NCI-H2107 (cell line): ENCODE measurements around the gene HYAL1.
"Not testable (repeated sequence)": the region's sequence is repeated elsewhere in the genome, so short reads cannot be mapped to it uniquely, and the experiment has no call there.

Source experiments
- DNase-seq: peaks from one replicate; lab custom pipeline; 2025; lab: John Stamatoyannopoulos, UW

Gene HYAL1

GRCh38 chr3:50272911-50273688 is 30.3 kb downstream of the HYAL1 start:
- DNase-seq, result peak; percentile 66

DNA sequence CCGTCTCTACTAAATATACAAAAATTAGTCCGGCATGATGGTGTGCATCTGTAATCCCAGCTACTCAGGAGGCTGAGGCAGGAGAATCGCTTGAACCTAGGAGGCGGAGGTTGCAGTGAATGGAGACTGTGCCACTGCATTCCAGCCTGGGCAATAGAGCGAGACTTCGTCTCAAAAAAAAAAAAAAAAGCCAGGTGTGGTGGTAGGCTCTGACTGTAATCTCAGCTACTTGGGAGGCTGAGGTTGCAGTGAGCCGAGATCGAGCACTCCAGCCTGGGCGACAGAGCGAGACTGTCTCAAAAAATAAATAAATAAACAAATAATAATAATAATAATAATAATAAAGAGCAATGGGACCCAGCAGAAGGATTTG is 30.9 kb downstream of the HYAL1 start:
- not testable (repeated sequence) for DNase-seq

DNA sequence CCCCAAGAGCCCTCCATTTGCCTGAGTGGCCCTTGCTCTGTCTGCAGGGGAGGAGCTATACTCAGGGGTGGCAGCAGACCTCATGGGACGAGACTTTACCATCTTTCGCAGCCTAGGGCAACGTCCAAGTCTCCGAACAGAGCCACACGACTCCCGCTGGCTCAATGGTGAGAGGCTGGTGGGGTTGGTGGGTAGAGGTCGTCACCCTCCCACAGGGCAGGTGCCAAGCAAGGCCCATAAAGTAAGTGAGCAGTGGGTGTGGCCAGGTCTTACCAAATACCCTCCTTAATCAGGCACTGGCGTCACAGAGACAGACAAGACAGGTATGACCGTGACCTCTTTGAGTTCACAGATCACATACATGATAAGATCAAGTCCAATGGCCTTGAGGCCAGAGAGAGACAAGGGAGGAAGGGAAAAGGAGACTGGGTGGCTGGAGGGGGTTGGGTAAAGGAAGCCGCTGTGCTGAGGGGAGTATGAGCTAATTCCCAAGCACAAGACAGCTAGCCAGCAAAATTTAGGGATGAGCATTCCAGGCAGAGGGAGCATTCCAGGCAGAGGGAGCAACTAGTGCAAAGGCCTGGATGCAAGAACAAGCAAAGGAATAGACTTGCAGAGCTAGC is 31.9 kb downstream of the HYAL1 start:
- DNase-seq, result no peak

DNA sequence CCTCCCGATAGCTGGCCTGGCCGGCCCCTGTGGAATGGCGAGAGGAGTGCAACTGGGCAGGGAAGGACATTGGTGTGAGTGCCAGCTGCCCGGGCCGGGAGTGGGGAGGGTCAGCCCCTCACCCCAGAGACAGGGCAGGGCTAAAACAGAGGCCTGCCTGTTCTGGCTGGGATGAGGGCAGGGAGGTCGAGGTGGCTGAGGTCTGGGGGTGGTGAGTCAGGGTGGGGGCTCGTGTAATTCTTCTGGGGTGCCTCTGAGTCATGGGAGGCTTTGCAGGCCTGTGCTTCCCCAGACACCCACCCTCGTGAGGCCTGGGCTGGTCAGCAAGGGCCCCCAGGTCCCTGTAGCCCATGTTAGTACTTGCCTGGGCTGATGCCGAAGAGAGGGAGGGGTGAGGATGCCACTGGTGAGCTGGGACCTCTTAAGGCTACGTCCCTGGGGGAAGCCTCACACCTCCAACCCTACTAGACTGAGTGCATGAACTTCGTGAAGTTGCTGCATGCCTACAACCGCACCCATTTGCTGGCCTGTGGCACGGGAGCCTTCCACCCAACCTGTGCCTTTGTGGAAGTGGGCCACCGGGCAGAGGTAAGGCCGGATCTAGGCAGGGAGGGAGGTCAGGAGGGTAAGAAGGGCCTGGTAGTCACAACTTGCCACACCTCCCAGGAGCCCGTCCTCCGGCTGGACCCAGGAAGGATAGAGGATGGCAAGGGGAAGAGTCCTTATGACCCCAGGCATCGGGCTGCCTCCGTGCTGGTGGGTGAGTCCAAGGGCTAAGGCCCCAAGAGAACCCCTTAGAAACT is 32.8 kb downstream of the HYAL1 start:
- DNase-seq, result no peak

DNA sequence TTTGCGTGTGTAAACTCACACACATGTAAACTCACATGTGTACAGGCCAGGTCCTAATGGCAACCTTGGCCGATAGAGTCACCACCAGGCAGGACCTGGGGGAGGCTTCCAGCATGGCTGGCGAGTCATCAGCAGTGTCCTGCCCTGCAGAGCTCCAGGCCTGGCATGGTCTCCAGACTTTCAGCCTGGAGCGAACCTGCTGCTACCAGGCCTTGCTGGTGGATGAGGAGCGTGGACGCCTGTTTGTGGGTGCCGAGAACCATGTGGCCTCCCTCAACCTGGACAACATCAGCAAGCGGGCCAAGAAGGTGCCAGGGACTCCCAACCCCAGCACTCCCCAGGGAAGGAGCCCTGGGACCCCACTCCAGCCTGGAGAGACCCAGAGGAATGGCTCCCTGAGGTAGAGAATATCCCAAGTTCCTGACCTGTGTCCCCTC is 33.4 kb downstream of the HYAL1 start:
- DNase-seq, result no peak

GRCh38 chr3:50269460-50269859 is 33.9 kb downstream of the HYAL1 start:
- DNase-seq, result no peak

DNA sequence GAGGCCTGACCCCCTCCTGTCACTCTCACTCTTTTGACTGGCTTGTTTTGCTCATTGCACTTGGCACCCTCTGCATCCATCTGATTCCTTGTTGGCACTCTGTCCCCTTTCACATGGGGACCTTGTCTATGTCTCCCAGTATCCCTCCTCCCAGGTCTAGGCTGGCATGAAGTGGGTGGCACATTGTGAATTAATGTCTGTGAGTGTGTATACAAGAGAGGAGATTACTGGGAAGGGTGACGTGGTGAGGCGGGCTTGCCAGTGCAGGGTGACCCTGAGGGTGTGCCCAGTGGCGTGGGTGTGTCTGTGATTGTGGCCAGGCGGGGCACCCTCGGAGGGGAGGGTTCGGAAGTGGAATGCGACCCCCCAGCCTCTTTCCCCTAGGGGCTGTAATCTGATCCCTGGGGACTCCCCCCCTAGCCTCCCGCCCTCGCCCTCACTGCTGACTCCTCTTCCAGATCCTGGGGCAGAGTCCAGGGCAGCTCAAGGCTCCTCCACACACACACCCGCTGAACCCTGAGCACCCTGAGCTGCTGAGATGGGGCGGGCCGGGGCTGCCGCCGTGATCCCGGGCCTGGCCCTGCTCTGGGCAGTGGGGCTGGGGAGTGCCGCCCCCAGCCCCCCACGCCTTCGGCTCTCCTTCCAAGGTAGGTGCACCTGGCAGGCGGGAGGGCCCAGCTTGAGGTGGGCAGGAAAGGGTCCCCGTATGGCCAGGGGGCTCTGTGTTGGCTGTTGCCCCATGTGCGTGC is 34.5 kb downstream of the HYAL1 start, which contains the start of gene SEMA3B:
Gene SEMA3B, plus strand, starts transcription at position 445 of the 749 bp plus-strand sequence. Its CDS starts 94 bp downstream, at position 539.
- DNase-seq, result no peak

GRCh38 chr3:50268276-50268675 is 35.1 kb downstream of the HYAL1 start:
- DNase-seq, result no peak

GRCh38 chr3:50267280-50267913 is 36.0 kb downstream of the HYAL1 start:
- DNase-seq, result no peak

DNA sequence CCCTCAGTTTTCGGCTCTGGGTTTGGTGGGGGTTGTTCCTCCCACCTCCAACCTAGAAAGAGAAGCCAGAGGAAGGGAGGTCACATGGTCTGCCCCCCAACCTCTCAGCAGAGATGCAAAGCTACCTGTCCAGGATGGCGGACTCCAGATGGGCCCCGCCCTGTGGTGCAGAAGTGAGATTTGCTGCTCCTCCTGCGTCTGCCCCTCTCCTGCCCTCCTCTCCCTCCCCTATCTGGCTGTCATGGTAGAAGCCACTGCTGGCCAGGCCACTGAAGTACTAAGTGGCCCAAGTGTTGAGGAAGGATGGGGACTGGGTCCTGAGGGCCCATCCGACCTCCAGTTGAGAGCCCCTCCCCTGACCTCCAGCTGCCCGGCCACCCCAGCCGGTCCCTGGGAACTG is 36.5 kb downstream of the HYAL1 start:
- no peak for DNase-seq

- DNase-seq, result no peak
Observed at GRCh38 chr3:50266017-50266416, 37.4 kb downstream of the HYAL1 start.

GRCh38 chr3:50265571-50265970 is 37.8 kb downstream of the HYAL1 start:
- DNase-seq, result no peak

DNA sequence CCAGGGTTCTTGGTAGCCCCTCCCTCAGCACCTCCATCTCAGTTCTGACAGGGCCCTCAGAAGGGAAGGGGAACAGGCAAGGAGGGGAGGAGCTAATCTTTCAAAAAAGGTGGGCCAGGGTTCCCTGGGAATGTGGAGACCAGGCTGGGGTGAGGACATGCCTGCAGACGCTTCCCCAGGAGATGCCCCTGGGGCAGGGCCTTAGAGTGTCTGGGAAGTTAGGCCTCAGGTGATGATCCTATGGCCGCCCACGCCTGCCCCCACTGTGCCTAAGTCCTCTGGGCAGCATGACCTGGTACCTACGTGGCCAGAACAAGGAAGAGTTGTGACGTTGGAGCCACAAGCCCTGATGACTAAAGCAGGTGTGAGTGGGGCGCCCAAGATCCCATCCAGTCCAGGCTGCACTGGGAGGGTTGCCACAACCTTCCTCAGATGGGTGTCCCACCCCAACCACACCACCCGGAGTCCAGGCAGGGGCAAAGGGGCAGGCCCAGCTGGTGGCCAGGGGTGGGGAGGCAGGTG is 38.3 kb downstream of the HYAL1 start:
- no peak for DNase-seq

DNA sequence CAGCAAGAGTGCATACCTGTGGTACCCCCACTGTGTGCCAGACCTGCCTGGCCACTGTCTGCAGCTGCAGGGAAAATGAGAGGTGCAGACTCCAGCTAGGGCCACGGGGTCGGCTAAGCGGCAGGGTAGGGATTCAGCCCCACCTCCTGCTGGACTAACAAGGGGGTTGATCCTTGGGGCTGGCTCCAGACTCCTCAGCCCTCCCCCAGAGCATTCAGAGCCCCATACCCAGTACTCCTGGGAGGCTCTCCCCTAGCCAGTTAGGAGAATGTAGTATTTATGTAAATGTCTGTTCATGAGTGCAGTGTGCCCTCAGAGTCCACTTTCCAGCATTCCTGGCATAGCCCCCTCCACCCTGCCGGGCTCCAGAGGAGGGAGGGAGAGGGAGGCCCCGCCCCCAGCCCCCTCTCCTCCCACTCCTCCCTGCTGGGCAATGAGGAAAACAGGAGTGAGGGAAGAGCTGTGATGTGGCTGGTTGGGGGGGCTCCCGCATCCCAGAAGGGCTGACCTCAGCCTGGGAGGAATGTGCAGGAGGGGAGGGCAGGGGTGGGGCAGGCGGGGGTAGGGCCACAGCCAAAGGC is 38.9 kb downstream of the HYAL1 start:
- DNase-seq, result no peak

DNA sequence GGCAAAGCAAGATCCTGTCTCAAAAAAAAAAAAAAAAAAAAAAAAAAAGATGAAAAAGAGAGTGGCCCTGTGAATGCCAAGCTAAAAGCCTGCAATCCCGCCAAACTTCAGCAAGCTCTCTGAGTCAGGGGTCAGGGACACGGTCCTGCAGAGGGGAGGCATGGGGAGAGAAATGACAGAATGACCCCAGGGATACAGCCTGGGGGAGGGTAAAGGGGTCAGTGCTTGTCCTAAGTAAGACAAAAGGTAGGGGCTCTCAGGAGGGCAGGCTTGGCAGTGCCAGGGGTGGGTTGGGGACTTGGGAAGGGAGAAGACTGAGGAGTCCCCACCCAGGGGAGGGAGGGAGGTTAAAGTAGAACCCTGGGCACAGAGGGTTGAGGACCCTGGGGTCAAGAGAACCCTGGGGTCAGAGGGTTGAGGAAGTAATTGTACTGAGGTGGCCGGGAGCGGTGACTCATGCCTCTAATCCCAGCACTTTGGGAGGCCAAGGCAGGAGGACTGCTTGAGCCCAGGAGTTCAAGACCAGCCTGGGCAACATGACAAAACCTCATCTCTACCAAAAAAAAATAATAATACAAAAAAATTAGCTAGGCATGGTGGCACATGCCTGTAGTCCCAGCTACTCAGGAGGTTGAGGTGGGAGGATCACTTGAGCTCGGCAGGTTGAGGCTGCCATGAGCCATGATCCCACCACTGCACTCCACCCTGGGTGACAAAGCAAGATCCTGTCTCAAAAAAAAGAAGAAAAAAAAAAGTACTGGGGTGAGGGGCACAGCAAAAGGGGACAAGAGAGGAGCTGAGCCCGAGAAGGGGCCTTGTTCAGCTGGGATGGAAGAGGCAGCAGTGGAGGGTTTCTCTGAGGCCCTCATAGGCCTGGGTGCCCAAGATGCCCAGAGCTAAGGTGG is 39.6 kb downstream of the HYAL1 start:
- no peak for DNase-seq

GRCh38 chr3:50262778-50263177 is 40.6 kb downstream of the HYAL1 start:
- DNase-seq, result no peak

DNA sequence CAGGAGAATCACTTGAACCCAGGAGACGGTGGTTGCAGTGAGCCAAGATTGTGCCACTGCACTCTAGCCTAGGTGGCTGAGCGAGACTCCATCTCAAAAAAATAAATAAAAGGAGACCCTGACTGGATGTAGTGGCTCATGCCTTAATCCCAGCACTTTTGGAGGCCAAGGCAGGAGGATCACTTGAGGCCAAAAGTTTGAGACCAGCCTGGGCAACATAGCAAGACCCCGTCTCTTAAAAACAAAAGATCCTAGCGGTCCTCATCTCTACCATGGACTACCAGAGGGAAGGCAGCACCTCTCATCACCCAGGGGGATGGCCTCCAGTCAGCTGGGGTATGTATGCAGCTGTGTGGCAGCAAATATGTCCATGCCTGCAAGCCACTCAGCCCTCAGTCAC is 41.2 kb downstream of the HYAL1 start:
- DNase-seq, result not testable (repeated sequence)

DNA sequence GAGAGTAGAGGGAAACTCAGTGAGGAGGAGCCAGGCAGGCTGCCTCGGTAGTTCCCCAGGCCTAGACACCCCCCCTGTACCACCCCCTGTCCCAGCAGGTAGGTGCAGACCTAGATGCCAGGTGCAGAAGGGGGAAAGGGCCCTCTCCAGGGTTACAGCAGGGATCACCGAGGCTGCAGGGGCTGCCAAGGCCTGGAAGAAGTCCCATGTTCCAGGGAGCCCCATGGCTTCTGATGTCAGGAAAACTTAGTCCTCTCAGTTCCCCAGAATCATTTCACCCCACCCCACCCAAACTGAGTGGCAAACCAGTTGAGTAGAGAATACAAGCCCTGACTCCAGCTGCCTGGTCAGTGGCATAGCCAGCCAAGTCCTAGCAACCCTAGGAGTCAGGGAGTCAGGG is 41.9 kb downstream of the HYAL1 start:
- no peak for DNase-seq

DNA sequence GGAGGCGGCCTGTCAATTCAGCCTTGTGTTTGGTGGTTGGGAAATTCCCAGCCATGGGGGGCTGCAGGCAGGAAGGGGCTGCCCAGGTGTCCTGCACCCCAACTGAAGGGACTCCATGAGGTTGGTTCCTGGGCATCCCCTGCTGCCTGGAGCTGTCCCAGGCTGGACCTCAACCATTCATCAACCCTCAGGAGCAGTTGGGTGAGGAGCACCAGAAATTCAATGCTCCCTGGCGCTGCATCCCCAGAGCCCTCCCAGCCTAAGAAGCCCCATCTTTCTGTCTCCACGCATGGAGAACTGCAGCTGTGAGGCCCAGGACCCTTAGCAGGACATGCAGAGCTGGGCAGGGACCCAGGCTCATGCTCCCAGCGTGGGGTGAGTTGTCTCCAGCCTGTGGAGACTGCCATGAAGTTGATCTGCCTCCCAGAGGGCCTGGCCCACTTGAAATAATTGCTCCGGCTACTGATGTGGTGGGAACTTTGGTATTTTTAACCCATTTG is 42.4 kb downstream of the HYAL1 start:
- no peak for DNase-seq
